Lower lobe of right lung (tissue), 2 donors: ENCODE measurements around the gene GRIK1. TPM values are rescaled to one million over a fixed set of nuclear protein-coding genes. Genes with fewer than 3 reads are reported as not detected.

ENCODE experiments used
- ATAC-seq, 2 donors: fragments of 200-7000 bp; cut with Tn5 transposase; one replicate each; pipeline ENCODE4 v1.9.1; 2020 to 2022; ENCODE audit warnings: mild to moderate bottlenecking in 2 of 2, moderate library complexity in 2 of 2
- DNase-seq: peaks from one replicate; pipeline ENCODE4 v3.0.0-alpha.2; 2020
- H3K27ac ChIP-seq: fragments of 200-600 bp; one replicate; pipeline ENCODE4 v1.8.0; 2022
- H3K27me3 ChIP-seq: fragments of 200-600 bp; one replicate; pipeline ENCODE4 v1.8.0; 2022; ENCODE audit warnings: low read depth
- H3K36me3 ChIP-seq: fragments of 200-600 bp; one replicate; pipeline ENCODE4 v1.8.0; 2022; ENCODE audit warnings: mild to moderate bottlenecking
- H3K4me1 ChIP-seq: fragments of 200-600 bp; one replicate; pipeline ENCODE4 v1.8.0; 2022
- H3K4me3 ChIP-seq: fragments of 200-600 bp; one replicate; pipeline ENCODE4 v1.8.0; 2022; ENCODE audit warnings: mild to moderate bottlenecking
- H3K9me3 ChIP-seq: fragments of 200-600 bp; one replicate; pipeline ENCODE4 v1.8.0; 2022
- intact Hi-C: fragments of 100-400 bp; cut with DNase I; formaldehyde crosslinking; loops from one replicate; pipeline ENCODE4 v1.11.0; 2022
- total RNA-seq: library from RNA; stranded (reverse); fragmentation: NEBNext Ultra II Directional; extraction: Animal tissue kit (Norgen Biotek cat#: 25700); gene quantifications from one replicate; pipeline ENCODE4 v1.2.1, GENCODE V29; 2021
- TF ChIP-seq, protein P1 (sequence below): fragments of 200-600 bp; IDR thresholded peaks from one replicate; pipeline ENCODE4 v1.8.0; 2022; ENCODE audit warnings: antibody characterized with exemption, mild to moderate bottlenecking
- donor health status: DM: no; HTN: yes; CAD: no; lungs with severe emphysema.

The GRIK1 gene
- total RNA-seq, 1 donor from 2014 or later, result not detected

DNA sequence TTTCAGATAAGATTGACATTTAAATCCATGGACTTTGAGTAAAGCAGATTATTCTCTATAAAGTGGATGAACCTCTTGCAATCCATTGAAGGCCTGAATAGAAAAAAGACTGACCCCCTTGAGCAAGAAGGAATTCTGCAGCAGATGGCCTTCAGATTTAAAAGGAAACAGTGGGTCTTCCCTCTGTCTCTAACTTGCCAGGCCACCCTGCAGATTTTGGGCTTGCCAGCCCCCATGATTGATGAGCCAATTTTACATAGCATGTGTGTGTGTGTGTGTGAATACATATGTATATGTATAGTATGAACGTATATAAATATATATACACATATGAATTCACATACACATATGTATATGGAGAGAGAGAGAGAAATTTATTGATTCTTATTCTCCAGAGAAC lies 113.4 kb downstream of the GRIK1 start:
- Histone ChIP-seq H3K27ac (no peak overlapping the region), H3K4me1 (no peaks in the 10 kb centered on the region), H3K9me3 (peaks cover 4% of the 10 kb centered on the region), H3K27me3 (no peaks in the 10 kb centered on the region), H3K36me3 (no peaks in the 10 kb centered on the region), H3K4me3 (no peak overlapping the region)
- ATAC-seq (no peak), DNase-seq (no peak)
- TF ChIP-seq, protein P1, sequence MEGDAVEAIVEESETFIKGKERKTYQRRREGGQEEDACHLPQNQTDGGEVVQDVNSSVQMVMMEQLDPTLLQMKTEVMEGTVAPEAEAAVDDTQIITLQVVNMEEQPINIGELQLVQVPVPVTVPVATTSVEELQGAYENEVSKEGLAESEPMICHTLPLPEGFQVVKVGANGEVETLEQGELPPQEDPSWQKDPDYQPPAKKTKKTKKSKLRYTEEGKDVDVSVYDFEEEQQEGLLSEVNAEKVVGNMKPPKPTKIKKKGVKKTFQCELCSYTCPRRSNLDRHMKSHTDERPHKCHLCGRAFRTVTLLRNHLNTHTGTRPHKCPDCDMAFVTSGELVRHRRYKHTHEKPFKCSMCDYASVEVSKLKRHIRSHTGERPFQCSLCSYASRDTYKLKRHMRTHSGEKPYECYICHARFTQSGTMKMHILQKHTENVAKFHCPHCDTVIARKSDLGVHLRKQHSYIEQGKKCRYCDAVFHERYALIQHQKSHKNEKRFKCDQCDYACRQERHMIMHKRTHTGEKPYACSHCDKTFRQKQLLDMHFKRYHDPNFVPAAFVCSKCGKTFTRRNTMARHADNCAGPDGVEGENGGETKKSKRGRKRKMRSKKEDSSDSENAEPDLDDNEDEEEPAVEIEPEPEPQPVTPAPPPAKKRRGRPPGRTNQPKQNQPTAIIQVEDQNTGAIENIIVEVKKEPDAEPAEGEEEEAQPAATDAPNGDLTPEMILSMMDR, result no peak
- intact Hi-C loops, result no loop called here

GRCh38 chr21:29825936-29826335 lies 113.9 kb downstream of the GRIK1 start:
- Histone ChIP-seq H3K36me3 (no peaks in the 10 kb centered on the region), H3K4me1 (no peaks in the 10 kb centered on the region), H3K27ac (no peak overlapping the region), H3K4me3 (no peak overlapping the region), H3K9me3 (peaks cover 4% of the 10 kb centered on the region), H3K27me3 (no peaks in the 10 kb centered on the region)
- DNase-seq (no peak), ATAC-seq (no peak)
- intact Hi-C loops, result no loop called here
- TF ChIP-seq, protein P1, result no peak

DNA sequence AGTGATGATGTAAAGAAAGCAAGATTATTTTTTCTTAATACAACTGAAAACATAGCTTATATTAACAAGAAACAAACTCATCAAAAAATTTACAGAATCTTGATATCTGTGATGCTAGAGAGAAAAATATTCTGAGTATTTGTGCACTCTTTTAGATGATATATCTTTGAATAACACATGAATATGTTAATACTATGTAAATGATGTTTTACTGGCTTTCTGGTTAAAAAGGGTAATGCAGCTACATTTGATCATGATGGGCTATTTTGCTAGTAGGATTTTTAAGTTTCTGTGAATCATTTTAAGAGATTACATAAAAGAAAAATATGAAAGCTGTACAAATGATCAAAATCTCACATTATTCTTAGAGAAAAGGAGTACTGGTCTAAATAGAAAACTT lies 114.5 kb downstream of the GRIK1 start:
- Histone ChIP-seq H3K4me3 (no peak overlapping the region), H3K9me3 (peaks cover 4% of the 10 kb centered on the region), H3K27ac (no peak overlapping the region), H3K36me3 (no peaks in the 10 kb centered on the region), H3K4me1 (no peaks in the 10 kb centered on the region), H3K27me3 (no peaks in the 10 kb centered on the region)
- no peak for ATAC-seq
- intact Hi-C loops, result no loop called here
- TF ChIP-seq, protein P1, result no peak
- no peak for DNase-seq

DNA sequence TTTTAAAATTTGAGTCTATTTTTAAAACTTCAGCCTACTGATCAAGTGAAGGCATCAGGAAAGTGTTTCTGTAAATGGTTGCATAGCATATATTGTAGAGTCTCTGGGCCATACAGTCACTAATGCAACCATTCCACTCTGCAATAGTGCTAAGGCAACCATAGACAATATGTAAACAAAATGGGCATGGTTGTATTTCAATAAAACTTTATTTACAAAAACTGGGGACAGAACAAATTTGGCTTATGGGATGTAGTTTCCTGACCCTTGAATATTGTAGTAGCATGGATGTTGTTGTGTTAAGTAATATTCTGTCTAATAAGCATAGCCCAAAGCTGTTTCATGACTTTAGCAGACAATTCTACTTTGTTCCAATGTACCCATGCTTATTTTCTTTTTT lies 117.7 kb downstream of the GRIK1 start:
- DNase-seq (no peak), ATAC-seq (no peak)
- Histone ChIP-seq H3K27me3 (no peaks in the 10 kb centered on the region), H3K4me3 (no peak overlapping the region), H3K9me3 (no peaks in the 10 kb centered on the region), H3K4me1 (no peaks in the 10 kb centered on the region), H3K27ac (no peak overlapping the region), H3K36me3 (no peaks in the 10 kb centered on the region)
- TF ChIP-seq, protein P1, result no peak
- intact Hi-C loops, result no loop called here

DNA sequence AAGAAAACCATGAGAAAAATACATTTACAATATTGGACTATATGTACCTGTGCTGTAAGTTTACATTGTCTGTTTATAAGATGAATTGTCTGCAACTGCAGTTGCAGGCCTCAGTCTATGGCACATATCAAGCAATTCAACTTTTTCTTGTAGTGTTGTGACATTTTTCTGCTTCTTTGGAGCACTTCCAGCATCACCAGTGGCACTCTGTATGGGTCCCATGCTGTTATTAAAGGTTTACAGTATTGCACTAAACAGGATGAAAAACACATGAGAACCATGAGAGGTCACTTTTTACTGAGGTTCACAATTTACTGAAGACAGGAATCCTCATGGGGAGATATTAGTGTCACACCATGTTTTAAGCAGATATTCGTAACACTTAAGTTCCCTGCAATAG lies 118.6 kb downstream of the GRIK1 start:
- no peaks in the 10 kb centered on the region for H3K27me3 ChIP-seq
- H3K9me3 ChIP-seq, result no peaks in the 10 kb centered on the region
- H3K4me1 ChIP-seq, result no peaks in the 10 kb centered on the region
- ATAC-seq (no peak), DNase-seq (no peak)
- H3K36me3 ChIP-seq, result no peaks in the 10 kb centered on the region
- no peak overlapping the region for H3K27ac ChIP-seq
- no peak overlapping the region for H3K4me3 ChIP-seq
- TF ChIP-seq, protein P1, result no peak
- intact Hi-C loops, result no loop called here
